Measurements from ENCODE around the gene TMSB15C.

Gene TMSB15C

DNA sequence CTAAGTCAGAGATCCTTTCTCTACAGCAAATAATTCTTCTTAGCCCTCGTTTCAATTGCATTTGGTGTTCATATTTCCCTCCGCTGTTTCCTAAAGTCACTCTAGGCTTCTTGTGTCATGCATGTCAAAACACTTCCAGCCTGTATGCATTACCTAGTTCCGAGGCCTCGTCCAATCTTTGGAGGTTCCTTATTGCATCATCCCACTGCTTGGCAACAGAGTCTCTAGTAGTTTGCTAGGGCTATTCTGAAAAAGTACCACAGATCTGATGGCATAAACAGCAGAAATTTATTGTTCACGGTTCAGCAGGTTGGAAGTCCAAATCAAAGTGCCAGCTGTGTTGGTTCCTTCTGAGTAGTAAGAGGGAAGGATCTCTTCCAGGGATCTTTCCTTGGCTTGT lies 30.4 kb downstream of the TMSB15C start:
- no peak for TF ChIP-seq TAF1 (IDR thresholded peaks at IDR 0.05; ENCODE audit: borderline replicate concordance, insufficient read depth, low read length)
- TF ChIP-seq SIN3A (IDR thresholded peaks at IDR 0.05; ENCODE audit: borderline replicate concordance, insufficient read depth, low read length): no peak
- TF ChIP-seq, protein P1, sequence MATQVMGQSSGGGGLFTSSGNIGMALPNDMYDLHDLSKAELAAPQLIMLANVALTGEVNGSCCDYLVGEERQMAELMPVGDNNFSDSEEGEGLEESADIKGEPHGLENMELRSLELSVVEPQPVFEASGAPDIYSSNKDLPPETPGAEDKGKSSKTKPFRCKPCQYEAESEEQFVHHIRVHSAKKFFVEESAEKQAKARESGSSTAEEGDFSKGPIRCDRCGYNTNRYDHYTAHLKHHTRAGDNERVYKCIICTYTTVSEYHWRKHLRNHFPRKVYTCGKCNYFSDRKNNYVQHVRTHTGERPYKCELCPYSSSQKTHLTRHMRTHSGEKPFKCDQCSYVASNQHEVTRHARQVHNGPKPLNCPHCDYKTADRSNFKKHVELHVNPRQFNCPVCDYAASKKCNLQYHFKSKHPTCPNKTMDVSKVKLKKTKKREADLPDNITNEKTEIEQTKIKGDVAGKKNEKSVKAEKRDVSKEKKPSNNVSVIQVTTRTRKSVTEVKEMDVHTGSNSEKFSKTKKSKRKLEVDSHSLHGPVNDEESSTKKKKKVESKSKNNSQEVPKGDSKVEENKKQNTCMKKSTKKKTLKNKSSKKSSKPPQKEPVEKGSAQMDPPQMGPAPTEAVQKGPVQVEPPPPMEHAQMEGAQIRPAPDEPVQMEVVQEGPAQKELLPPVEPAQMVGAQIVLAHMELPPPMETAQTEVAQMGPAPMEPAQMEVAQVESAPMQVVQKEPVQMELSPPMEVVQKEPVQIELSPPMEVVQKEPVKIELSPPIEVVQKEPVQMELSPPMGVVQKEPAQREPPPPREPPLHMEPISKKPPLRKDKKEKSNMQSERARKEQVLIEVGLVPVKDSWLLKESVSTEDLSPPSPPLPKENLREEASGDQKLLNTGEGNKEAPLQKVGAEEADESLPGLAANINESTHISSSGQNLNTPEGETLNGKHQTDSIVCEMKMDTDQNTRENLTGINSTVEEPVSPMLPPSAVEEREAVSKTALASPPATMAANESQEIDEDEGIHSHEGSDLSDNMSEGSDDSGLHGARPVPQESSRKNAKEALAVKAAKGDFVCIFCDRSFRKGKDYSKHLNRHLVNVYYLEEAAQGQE (IDR thresholded peaks at IDR 0.05; ENCODE audit: insufficient read depth in 1 of 2, low read depth in 2 of 2, low read length in 2 of 2): no peak
- no peak for TF ChIP-seq FOXP2 (optimal IDR thresholded peaks at IDR 0.05; ENCODE audit: borderline replicate concordance, extremely low read depth, extremely low read length, insufficient read depth)
- TF ChIP-seq POLR2AphosphoS5 (IDR thresholded peaks at IDR 0.05; ENCODE audit: low read depth, low read length): no peak

DNA sequence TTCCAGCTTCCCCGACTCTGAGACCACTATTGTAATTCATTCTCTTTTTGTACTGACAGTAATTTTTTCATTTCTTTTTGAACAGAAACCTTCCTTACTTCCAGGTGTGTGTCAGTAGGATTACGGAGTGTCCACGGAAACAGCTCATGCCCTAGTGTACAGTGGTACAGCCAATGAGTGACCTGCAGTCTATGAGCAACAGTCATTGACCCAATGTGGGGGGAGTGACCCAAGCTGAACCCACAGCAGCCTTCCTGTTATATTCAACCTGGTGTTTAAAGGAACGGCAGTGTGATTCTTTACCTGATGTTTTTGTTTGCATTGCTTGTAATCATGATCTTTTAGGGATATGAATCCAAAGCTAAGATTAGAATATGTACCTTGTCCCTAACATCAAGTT lies 35.0 kb downstream of the TMSB15C start:
- no peak for TF ChIP-seq TAF1 (IDR thresholded peaks at IDR 0.05; ENCODE audit: borderline replicate concordance, insufficient read depth, low read length)
- TF ChIP-seq, protein P1 (IDR thresholded peaks at IDR 0.05; ENCODE audit: insufficient read depth in 1 of 2, low read depth in 2 of 2, low read length in 2 of 2): no peak
- TF ChIP-seq SIN3A (IDR thresholded peaks at IDR 0.05; ENCODE audit: borderline replicate concordance, insufficient read depth, low read length): no peak
- TF ChIP-seq POLR2AphosphoS5 (IDR thresholded peaks at IDR 0.05; ENCODE audit: low read depth, low read length): no peak
- no peak for TF ChIP-seq FOXP2 (optimal IDR thresholded peaks at IDR 0.05; ENCODE audit: borderline replicate concordance, extremely low read depth, extremely low read length, insufficient read depth)

- TF ChIP-seq TAF1 (IDR thresholded peaks at IDR 0.05; ENCODE audit: borderline replicate concordance, insufficient read depth, low read length) (no peak), FOXP2 (optimal IDR thresholded peaks at IDR 0.05; ENCODE audit: borderline replicate concordance, extremely low read depth, extremely low read length, insufficient read depth) (no peak), SIN3A (IDR thresholded peaks at IDR 0.05; ENCODE audit: borderline replicate concordance, insufficient read depth, low read length) (no peak), POLR2AphosphoS5 (IDR thresholded peaks at IDR 0.05; ENCODE audit: low read depth, low read length) (no peak)
- TF ChIP-seq, protein P1 (IDR thresholded peaks at IDR 0.05; ENCODE audit: insufficient read depth in 1 of 2, low read depth in 2 of 2, low read length in 2 of 2): no peak
Observed at GRCh38 chrX:104039689-104040505, 36.1 kb downstream of the TMSB15C start, which contains the start of gene H2BW2. H2BW2 (plus strand) TSS chrX:104039956; CDS start chrX:104039995, 39 bp downstream.
